GM21723 (cell line): ENCODE results near the gene CLIC3.

ENCODE experiments used
- ATAC-seq: cut with Tn5 transposase; IDR thresholded peaks from one replicate; pipeline ENCODE4 v1.9.1; 2021; ENCODE audit warnings: mild to moderate bottlenecking, moderate library complexity; ENCODE audit not compliant: unreplicated experiment

CLIC3 gene

DNA sequence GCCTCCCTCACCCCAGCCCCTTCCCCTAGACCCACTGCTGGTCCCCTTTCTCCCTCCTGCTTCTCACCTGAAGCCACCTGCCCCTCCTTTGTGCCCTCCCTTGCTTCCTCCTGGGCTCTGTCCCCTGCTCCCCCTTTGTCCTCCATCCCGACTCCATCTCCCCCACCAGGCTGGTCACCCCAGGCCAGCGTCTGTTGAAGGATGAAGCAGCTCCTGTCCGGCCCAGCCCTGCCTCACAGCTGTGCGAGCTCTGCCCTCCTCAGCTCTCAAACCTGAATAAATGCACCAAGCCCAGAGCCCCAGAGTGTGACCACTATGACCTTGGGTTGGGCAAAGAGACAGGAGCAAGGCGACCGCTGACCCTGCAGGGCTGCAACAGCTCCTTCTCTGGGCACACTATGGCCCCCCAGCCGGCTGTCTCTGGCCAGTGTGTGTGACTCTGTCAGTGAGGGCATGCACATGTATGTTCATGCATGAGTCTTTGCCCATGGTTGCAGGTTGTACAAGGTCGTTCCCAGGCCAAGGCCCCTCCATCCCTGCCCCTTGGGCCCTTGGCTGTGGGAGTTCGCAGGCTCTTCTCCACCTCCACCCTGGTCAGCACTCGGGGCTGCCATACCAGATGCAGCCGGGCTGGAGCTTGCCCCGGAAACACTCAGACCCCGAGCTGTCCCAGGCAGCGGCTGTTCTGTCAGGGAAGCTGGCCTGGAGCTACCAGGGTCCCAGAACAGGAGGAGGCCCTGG lies 41.0 kb downstream of the CLIC3 start:
- no peak for ATAC-seq

- no peak for ATAC-seq
Measured at GRCh38 chr9:136954270-136955083, 41.9 kb downstream of the CLIC3 start.

GRCh38 chr9:136953771-136954269 lies 42.5 kb downstream of the CLIC3 start:
- no peak for ATAC-seq

- ATAC-seq: no peak
Measured at GRCh38 chr9:136952876-136953770, 43.2 kb downstream of the CLIC3 start.

- no peak for ATAC-seq
Measured at GRCh38 chr9:136952321-136952850, 44.0 kb downstream of the CLIC3 start.

DNA sequence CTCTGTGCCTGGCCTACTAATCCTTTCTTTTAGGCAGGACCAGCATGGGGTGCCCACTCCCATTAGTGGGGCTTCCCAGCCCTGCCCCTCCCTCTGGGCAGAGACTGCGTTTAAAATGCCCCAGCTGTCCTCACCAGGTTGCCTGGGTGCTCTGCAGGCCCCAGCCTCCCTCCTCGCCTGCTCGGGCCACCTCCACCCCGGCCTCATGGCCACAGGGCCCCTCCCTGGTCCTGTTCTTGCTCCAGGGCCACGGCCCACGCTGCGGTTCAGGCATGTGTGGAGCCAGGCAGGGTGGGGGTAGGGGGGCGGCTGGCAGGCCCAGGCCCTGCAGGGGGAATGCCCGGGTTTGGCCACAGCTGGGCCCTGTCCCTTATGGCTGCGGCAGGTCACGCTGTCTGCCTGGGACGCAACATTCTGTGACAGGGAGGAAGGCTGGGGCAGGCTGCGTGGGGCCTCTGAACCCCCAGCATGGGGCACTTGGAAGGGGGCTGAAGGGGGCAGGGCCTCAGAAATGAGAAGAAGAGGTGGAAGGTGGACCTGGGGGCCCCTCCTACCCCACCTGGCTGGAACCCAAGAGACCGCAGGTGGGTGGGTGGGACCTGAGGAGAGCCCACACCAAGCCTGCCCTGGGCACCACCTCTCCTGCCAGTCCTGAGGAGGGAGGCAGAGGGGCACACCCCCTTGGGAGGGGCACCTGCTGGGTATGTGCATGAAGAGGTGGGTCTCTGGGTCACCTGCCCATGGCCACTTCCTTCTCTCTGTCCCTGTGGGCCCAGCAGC lies 44.6 kb downstream of the CLIC3 start, which contains the start of gene LCN12:
TSS of gene LCN12 (plus strand) at position 733 of the 780 bp plus-strand sequence. CDS start 55 bp downstream, outside the sequence.
- ATAC-seq: no peak

GRCh38 chr9:136950656-136951276 lies 45.6 kb downstream of the CLIC3 start:
- ATAC-seq: no peak

DNA sequence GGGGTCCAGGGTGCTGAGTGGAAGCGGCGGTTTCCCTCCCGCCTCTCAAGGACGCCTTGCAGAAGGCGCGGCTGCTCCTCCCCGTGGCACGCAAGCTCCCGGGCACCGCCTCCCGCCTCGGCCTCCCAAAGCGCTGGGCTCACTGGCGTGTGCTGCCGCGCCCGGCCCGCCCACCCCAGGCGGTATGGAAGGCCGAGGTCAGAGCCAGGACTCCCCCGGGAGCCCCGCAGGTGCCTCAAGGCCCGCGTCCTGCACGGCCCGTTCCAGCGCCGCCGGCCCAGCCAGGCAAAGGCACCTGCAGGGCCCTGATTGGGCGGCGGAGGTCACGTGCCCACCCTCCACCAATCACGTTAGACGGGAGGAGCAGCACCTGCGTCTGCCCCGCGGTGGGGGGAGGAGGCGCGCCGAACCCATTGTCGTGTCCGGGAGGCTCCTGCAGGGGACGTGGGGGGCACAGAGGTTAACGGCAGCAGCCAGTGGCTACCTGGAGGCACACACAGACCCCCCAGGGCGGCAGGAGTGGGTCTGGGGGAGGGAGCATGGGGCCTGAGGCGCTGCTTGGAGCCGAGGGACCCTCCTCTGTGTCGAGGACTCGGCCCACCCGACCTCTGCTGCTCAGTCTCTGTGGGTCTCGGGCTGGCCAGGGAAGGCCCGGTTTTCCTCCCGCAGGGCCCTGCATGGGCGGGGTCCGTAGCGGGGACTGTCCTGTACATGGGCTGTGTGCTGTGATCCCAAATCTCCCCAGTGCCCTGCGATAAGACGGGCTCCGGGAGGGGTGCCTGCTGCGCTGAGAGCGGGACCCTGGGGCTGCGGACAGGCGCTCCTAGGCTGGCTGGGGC lies 46.3 kb downstream of the CLIC3 start:
- ATAC-seq: peak; percentile 67

- ATAC-seq: no peak
Measured at GRCh38 chr9:136949239-136949816, 47.0 kb downstream of the CLIC3 start.

GRCh38 chr9:136947955-136948510 lies 48.3 kb downstream of the CLIC3 start:
- ATAC-seq: no peak

- ATAC-seq: no peak
Measured at GRCh38 chr9:136947028-136947891, 49.1 kb downstream of the CLIC3 start.

- ATAC-seq: no peak
Measured at GRCh38 chr9:136946228-136947027, 49.9 kb downstream of the CLIC3 start.

DNA sequence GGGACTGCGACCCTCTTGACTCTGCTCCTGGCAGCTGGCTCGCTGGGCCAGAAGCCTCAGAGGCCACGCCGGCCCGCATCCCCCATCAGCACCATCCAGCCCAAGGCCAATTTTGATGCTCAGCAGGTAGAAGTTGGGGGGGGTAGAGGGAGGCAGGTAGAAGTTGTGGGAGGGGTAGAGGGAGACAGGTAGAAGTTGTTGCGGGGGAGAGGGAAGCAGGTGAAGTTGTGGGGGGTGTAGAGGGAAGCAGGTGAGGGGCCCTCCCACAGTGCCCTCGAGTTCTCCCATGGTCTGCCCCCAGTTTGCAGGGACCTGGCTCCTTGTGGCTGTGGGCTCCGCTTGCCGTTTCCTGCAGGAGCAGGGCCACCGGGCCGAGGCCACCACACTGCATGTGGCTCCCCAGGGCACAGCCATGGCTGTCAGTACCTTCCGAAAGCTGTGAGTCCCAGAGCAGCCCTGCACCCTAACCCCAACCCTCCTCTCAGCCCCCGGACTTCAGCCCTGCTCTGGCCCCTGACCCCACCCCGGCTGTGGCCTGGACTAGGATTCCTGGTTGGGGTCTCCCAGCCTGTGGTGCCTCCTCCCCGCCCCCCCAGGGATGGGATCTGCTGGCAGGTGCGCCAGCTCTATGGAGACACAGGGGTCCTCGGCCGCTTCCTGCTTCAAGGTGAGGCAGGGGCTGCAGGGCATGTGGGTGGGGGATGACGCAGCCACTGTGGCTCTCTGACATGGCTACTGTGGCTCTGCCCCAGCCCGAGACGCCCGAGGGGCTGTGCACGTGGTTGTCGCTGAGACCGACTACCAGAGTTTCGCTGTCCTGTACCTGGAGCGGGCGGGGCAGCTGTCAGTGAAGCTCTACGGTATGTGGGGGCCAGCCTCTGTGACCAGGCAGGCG lies 50.8 kb downstream of the CLIC3 start:
- no peak for ATAC-seq
